SK-N-SH (cell line): ENCODE measurements around the gene CDC34.

Experiments
- EP300 ChIP-seq, 2 experiments: IDR thresholded peaks; 2 replicates each; pipeline versions ENCODE4 v1.4.0 to v1.6.1; 2012; ENCODE audit warnings: borderline replicate concordance in 1 of 2, low read depth in 1 of 2, low read length in 1 of 2
- EZH2phosphoT487 ChIP-seq: fragments of 200-600 bp; sonication (generic); IDR thresholded peaks from 2 replicates; pipeline ENCODE4 v1.6.1; 2017; ENCODE audit warnings: low read depth, mixed run types, mild to moderate bottlenecking, antibody characterized with exemption, moderate library complexity, borderline replicate concordance
- MXI1 ChIP-seq: IDR thresholded peaks from 2 replicates; pipeline ENCODE4 v1.6.1; 2012; ENCODE audit warnings: mild to moderate bottlenecking, low read depth, low read length, improper control_type of control experiment
- POLR2AphosphoS5 ChIP-seq: IDR thresholded peaks from 2 replicates; pipeline ENCODE4 v1.6.1; 2012; ENCODE audit warnings: low read depth, low read length
- RCOR1 ChIP-seq: fragments of 150-350 bp; IDR thresholded peaks from 2 replicates; pipeline ENCODE4 v1.6.1; 2017; ENCODE audit warnings: antibody characterized with exemption, low read length
- TCF12 ChIP-seq: IDR thresholded peaks from 2 replicates; pipeline ENCODE4 v1.4.0; 2012
- USF1 ChIP-seq: IDR thresholded peaks from 2 replicates; pipeline ENCODE4 v1.4.0; 2012; ENCODE audit warnings: low read depth, borderline replicate concordance
- USF2 ChIP-seq: fragments of 150-350 bp; IDR thresholded peaks from 2 replicates; pipeline ENCODE4 v1.6.1; 2017; ENCODE audit warnings: antibody characterized with exemption, low read length, low read depth, borderline replicate concordance
- YY1 ChIP-seq: IDR thresholded peaks from 2 replicates; pipeline ENCODE4 v1.4.0; 2012; ENCODE audit warnings: low read depth, mild to moderate bottlenecking
- TF ChIP-seq, protein P1 (sequence below): IDR thresholded peaks from 2 replicates; pipeline ENCODE4; 2012
- TF ChIP-seq, protein P2 (sequence below): IDR thresholded peaks from 2 replicates; pipeline ENCODE4 v1.4.0; 2012; ENCODE audit warnings: low read depth
- TF ChIP-seq, protein P3 (sequence below): fragments of 200-600 bp; sonication (generic); IDR thresholded peaks from 2 replicates; pipeline ENCODE4 v1.6.1; 2017; ENCODE audit warnings: antibody characterized with exemption, mild to moderate bottlenecking, moderate library complexity

DNA sequence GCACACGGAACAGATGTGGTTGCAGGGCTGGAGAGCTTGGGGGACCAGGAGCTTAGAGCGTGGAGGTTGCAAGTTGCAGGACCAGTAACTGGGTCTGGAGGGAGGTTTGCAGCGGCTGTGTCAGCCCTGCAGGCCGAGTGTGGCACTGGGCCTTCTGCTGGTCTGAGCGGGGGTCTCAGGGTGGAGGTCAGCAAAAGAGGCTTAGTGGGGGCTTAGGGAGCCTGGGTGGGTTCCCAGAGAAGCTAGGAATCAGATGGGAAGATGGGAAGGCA is 52.3 kb downstream of the CDC34 start:
- TF ChIP-seq TCF12: no peak
- TF ChIP-seq EZH2phosphoT487: no peak
- TF ChIP-seq, protein P1, sequence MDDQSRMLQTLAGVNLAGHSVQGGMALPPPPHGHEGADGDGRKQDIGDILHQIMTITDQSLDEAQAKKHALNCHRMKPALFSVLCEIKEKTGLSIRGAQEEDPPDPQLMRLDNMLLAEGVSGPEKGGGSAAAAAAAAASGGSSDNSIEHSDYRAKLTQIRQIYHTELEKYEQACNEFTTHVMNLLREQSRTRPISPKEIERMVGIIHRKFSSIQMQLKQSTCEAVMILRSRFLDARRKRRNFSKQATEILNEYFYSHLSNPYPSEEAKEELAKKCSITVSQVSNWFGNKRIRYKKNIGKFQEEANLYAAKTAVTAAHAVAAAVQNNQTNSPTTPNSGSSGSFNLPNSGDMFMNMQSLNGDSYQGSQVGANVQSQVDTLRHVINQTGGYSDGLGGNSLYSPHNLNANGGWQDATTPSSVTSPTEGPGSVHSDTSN: no peak
- TF ChIP-seq YY1: no peak
- TF ChIP-seq, protein P2, sequence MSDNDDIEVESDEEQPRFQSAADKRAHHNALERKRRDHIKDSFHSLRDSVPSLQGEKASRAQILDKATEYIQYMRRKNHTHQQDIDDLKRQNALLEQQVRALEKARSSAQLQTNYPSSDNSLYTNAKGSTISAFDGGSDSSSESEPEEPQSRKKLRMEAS: no peak
- no peak for TF ChIP-seq EP300 (IDR thresholded peaks at IDR 0.05; ENCODE audit: borderline replicate concordance in 1 of 2, low read depth in 1 of 2, low read length in 1 of 2)
- TF ChIP-seq POLR2AphosphoS5: no peak; the same call in 1 of the 2 replicates
- no peak for TF ChIP-seq USF1
- TF ChIP-seq, protein P3, sequence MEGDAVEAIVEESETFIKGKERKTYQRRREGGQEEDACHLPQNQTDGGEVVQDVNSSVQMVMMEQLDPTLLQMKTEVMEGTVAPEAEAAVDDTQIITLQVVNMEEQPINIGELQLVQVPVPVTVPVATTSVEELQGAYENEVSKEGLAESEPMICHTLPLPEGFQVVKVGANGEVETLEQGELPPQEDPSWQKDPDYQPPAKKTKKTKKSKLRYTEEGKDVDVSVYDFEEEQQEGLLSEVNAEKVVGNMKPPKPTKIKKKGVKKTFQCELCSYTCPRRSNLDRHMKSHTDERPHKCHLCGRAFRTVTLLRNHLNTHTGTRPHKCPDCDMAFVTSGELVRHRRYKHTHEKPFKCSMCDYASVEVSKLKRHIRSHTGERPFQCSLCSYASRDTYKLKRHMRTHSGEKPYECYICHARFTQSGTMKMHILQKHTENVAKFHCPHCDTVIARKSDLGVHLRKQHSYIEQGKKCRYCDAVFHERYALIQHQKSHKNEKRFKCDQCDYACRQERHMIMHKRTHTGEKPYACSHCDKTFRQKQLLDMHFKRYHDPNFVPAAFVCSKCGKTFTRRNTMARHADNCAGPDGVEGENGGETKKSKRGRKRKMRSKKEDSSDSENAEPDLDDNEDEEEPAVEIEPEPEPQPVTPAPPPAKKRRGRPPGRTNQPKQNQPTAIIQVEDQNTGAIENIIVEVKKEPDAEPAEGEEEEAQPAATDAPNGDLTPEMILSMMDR: no peak
- no peak for TF ChIP-seq MXI1
- no peak for TF ChIP-seq USF2
- TF ChIP-seq RCOR1: no peak
